CD4-positive, alpha-beta T cell treated with Interleukin-21 for 1 hour (primary cell): Measurements from ENCODE around the gene MPP7.

Experiments
- DNase-seq: peaks from one replicate; pipeline ENCODE4 v3.0.0-alpha.2; 2020

The MPP7 gene

GRCh38 chr10:28263136-28263857, 39.6 kb downstream of the MPP7 start:
- no peak for DNase-seq

GRCh38 chr10:28256776-28257175, 46.1 kb downstream of the MPP7 start:
- no peak for DNase-seq

- DNase-seq = no peak
Observed at GRCh38 chr10:28254290-28254985, 48.4 kb downstream of the MPP7 start.

GRCh38 chr10:28253169-28253785, 49.6 kb downstream of the MPP7 start:
- no peak for DNase-seq
